ENCODE results near the gene PEAK1.
A peak's percentile ranks its signal among the peaks of the same experiment; 100 is the strongest.

PEAK1 gene

GRCh38 chr15:77126529-77127326 lies 293.2 kb downstream of the PEAK1 start:
- no peak for DNase-seq (ENCODE audit: low spot score)

GRCh38 chr15:77123854-77124253 lies 296.1 kb downstream of the PEAK1 start:
- DNase-seq (ENCODE audit: low spot score) = no peak

GRCh38 chr15:77122576-77122975 lies 297.3 kb downstream of the PEAK1 start:
- DNase-seq (ENCODE audit: low spot score) = no peak

GRCh38 chr15:77121599-77121998 lies 298.3 kb downstream of the PEAK1 start:
- no peak for DNase-seq (ENCODE audit: low spot score)

- no peak for DNase-seq (ENCODE audit: low spot score)
Observed at GRCh38 chr15:77120576-77120975, 299.3 kb downstream of the PEAK1 start.

GRCh38 chr15:77119446-77119845 lies 300.5 kb downstream of the PEAK1 start:
- DNase-seq (ENCODE audit: low spot score) = no peak

GRCh38 chr15:77118882-77119321 lies 301.0 kb downstream of the PEAK1 start:
- peak; percentile 36 for DNase-seq (ENCODE audit: low spot score)

GRCh38 chr15:77115179-77115578 lies 304.7 kb downstream of the PEAK1 start:
- no peak for DNase-seq (ENCODE audit: low spot score)

- DNase-seq (ENCODE audit: low spot score) = no peak
Observed at GRCh38 chr15:77112838-77113504, 306.9 kb downstream of the PEAK1 start.

- DNase-seq (ENCODE audit: low spot score) = no peak
Observed at GRCh38 chr15:77111789-77112188, 308.1 kb downstream of the PEAK1 start.

GRCh38 chr15:77107531-77108355 lies 312.2 kb downstream of the PEAK1 start:
- DNase-seq (ENCODE audit: low spot score) = peak; percentile 46

- DNase-seq (ENCODE audit: low spot score) = no peak
Observed at GRCh38 chr15:77107068-77107467, 312.8 kb downstream of the PEAK1 start.

GRCh38 chr15:77104155-77104554 lies 315.7 kb downstream of the PEAK1 start:
- DNase-seq (ENCODE audit: low spot score) = no peak

GRCh38 chr15:77099741-77100463 lies 320.0 kb downstream of the PEAK1 start:
- no peak for DNase-seq (ENCODE audit: low spot score)

GRCh38 chr15:77098572-77098971 lies 321.3 kb downstream of the PEAK1 start:
- DNase-seq (ENCODE audit: low spot score) = no peak

GRCh38 chr15:77097921-77098320 lies 322.0 kb downstream of the PEAK1 start:
- DNase-seq (ENCODE audit: low spot score) = no peak

- no peak for DNase-seq (ENCODE audit: low spot score)
Observed at GRCh38 chr15:77097248-77097721, 322.6 kb downstream of the PEAK1 start.

GRCh38 chr15:77096541-77096940 lies 323.4 kb downstream of the PEAK1 start:
- no peak for DNase-seq (ENCODE audit: low spot score)

GRCh38 chr15:77096138-77096537 lies 323.8 kb downstream of the PEAK1 start:
- no peak for DNase-seq (ENCODE audit: low spot score)

GRCh38 chr15:77094397-77095030 lies 325.4 kb downstream of the PEAK1 start:
- DNase-seq (ENCODE audit: low spot score) = no peak

- no peak for DNase-seq (ENCODE audit: low spot score)
Observed at GRCh38 chr15:77093436-77093835, 326.5 kb downstream of the PEAK1 start.
